Endothelial cell of hepatic sinusoid (primary cell): Measurements from ENCODE around the gene P4HA2.

Source experiments
- in situ Hi-C: cut with HindIII; loops from 2 replicates; pipeline ENCODE4 v1.10.0; 2017; ENCODE audit warnings: low sequenced_read_pairs

P4HA2 gene

DNA sequence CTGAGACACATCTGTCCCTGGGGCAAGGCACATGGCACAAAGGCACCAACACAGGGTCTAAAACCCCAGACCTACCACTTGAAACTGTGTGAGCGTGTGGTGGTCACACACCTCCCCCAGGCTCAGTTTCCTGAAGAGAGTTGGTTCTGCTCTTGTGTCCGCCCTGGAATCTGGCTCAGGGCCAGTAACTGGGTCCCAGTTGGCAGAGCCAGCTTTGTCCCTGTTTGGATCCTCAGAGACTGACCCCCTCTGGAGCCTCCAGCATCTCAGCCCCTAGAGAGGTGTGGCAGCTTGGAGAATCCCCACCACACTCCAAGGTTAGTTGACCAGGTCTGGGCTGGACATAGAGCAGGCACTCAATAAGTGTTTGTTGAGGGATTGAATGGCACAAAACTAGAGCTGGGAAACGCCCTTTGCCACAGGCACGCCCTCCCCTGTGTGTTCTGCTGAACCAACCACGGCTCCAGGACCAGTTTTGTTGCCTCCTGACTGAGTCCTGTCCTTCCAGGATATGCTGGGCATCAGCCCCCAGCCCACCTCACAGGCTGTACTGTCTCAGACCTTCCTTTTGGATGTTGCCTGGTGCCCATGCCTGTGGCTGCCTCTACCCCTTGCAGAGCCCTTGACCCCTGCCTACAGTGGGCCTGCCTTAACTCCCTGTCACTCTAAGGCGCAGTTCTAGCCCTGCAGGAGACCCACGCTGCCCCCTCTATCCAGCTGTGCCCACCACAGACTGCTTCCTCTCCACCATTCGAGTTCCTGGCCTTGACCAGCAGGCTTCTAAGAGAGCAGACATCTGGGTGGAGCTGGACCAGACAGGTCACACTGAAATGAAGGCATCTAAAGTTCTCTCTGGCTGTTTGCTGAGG lies 26.0 kb upstream of the P4HA2 start:
- in situ Hi-C loops = no loop called here

DNA sequence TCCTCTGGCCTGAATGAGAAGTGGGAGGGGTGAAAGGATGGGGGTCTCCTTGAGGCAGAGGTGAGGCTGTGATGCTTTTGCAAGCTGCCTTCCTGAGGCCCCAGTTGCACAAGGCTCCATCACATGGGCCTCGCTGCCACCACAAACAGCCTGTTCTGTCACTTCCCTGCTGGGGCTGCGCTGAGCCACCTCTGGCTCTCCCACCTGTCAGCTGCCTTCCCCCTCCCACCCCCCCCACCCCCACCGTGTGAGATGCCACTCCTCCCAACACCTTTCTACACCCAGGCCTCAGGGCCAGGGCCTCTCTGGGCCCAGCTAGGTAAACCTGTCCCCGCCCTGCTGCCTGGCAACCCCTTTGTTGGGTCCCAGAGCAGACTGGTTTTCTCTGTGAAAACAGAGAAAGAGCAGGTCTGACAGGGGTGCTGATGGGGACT lies 25.4 kb upstream of the P4HA2 start:
- in situ Hi-C loops = no loop called here

DNA sequence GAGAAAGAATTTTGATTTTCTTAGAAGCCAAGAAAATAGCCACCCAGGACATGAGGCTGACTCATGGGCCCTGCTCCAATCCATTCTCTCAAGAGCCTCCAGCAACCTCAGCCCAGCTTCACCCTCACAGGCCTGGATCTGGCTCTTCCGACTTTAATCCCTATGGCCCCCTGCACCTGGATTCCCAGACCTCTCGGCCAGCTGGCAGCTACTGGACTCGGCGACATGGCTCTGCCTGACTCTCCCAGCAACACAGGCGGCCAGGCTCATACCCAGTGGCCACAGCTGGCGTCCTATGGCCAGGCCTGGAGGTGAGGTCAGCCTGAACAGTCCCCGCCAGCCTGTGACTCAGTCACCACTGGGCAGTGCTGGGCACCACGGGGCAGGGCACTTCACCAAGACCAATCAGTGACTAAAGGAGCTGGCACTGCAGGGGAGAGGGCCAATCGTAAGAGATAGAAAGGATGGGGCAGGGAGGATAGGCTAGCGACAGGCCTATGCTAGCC lies 23.6 kb upstream of the P4HA2 start:
- in situ Hi-C loops = no loop called here

DNA sequence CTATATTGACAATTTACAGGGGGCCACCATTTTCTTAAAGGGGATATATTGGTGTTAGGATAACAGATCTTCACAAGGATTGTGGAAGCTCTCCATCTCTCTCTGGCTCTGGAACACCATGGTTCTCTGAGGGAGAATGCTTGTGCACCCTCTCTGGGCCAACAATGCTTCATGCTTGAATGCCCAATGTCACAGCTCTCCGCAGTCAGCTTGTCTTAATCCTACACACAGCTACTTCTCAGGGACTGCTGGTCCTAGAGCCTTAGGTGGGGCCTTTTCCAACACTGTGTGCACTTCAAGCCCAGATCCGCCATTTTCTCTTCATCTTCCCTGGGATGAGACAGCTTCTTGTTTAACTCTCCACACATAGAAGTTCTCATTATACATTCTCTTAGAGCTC lies 22.9 kb upstream of the P4HA2 start:
- in situ Hi-C loops = no loop called here

DNA sequence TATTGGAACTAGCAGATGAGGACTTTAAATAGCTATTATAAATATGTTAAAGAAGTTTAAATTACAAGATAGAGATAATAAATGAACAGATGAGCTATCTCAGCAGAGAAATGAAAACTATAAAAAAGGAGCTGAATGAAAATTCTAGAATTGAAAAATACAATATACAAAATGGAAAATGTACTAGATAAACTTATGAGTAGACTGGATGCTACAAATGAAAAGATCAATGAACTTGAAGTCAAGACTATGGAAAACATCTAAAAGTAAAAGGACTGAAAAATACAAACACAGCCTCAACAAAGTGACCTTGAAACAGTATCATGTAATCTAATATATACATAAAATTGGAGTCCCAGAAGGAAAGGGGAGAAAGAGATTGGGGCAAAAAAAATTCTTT lies 19.2 kb upstream of the P4HA2 start:
- in situ Hi-C loops = no loop called here

DNA sequence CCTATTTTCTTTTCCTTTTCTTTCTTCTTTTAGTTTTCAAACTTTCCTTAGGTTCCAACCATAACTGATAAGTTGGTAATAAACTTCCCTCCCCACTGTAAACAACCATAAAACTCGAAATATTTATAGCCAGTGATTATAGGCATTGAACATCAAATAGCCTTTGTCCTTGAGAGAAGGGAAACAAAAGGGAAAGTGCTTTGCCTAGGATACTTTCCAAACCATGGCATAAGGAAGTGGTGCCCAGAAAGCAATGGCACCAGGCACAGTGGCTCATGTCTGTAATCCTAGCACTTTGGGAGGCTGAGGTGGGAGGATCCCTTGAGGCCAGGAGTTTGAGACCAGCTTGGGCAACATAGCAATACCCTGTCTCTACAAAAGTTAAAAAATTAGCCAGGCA lies 17.9 kb upstream of the P4HA2 start:
- in situ Hi-C loops = no loop called here

DNA sequence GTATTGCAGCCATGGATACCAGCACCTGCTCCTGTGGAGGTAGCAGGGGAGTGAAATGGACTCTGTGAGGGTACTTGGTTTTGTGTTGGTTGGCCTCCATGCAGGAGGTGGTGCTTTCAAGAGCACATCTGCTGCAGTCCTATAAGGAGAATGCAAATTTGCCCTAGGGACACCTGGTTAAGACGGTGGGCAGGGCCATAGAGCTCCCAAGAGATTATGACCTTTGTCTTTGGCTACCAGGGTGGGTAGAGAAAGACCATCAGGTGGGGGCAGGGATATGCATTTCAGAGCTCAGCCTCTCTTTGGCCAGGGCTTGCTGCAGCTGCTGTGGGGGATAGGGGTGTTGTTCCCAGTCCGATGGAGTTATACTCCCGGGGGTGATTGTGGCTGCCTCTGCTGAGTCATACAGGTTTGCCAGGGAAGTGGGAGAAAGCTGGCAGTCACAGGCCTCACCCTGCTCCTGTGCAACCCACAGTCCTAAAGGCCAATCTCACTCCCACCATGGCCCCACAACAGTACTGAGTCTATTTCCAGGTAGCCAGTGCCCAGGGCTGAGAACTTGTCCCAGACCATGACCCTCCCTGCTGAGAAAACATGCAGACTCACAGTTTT lies 15.8 kb upstream of the P4HA2 start:
- in situ Hi-C loops = no loop called here

GRCh38 chr5:132239776-132240175 lies 12.1 kb upstream of the P4HA2 start:
- in situ Hi-C loops = no loop called here

GRCh38 chr5:132238901-132239500 lies 11.3 kb upstream of the P4HA2 start:
- in situ Hi-C loops = no loop called here

DNA sequence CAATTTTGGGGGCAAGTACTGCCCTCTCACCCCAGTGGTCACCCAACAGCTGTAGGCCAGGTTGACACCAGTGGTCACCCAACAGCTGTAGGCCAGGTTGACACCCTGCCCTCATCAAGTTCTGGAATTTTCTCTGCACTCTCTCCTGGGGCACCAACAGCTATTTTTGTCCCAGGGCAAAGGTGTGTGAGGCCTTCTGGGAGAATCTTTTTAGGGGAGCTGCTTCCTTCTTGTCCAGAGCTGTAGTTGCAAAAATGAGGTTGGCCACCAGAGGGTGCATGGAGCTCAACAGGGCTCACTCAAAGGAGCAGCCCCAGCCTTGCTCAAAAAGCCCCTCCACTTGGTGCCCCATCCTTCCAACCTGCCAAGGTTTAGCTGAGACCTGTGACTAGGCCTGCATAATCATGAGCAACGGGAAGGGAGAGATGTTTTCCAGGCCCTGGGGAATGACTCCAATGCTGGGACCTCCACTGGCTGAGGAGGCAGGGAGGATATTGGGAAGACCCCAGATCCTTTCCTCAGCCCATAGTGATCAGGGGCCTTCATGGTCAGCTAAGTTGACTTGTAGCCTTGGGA lies 10.6 kb upstream of the P4HA2 start:
- in situ Hi-C loops = no loop called here

GRCh38 chr5:132237670-132238069 lies 10.0 kb upstream of the P4HA2 start:
- in situ Hi-C loops = no loop called here

DNA sequence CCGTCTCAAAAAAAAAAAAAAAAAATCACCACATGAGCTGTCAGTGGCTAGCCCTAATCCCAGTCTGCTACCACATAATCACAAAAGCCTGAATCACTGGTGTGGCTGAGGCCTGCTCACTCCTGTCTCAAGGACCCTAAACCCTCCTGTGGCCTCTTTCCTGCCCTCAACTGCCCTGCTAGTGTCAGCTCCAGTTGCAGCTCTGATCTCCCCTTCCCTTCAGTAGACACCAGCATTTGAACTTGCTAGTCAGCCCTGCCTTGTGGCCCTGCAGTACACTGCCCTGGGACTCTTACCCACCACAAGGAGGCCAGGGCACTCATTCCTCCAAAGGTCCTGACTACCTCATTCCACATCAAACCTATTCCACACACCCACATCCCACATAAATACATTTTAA lies 9.5 kb upstream of the P4HA2 start:
- in situ Hi-C loops = no loop called here

GRCh38 chr5:132235340-132235739 lies 7.7 kb upstream of the P4HA2 start:
- in situ Hi-C loops = no loop called here

DNA sequence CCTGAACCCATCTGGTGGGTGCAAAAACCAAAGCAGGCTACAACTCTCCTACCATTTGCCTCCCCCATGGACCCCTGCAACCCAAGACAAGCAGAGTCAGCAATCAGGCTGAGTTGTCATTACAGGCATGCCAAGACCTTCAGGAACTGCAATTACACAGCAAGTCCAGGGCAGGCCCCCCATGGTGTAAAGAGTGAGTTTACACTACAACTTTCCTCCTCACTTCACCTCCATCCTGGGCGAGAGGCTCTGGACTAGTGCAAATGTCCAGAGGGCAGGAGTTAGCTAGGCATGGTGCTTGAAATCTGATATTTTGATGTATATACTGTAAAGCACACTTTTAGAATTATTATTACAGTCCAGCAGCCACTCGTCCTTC lies 7.0 kb upstream of the P4HA2 start:
- in situ Hi-C loops = no loop called here

DNA sequence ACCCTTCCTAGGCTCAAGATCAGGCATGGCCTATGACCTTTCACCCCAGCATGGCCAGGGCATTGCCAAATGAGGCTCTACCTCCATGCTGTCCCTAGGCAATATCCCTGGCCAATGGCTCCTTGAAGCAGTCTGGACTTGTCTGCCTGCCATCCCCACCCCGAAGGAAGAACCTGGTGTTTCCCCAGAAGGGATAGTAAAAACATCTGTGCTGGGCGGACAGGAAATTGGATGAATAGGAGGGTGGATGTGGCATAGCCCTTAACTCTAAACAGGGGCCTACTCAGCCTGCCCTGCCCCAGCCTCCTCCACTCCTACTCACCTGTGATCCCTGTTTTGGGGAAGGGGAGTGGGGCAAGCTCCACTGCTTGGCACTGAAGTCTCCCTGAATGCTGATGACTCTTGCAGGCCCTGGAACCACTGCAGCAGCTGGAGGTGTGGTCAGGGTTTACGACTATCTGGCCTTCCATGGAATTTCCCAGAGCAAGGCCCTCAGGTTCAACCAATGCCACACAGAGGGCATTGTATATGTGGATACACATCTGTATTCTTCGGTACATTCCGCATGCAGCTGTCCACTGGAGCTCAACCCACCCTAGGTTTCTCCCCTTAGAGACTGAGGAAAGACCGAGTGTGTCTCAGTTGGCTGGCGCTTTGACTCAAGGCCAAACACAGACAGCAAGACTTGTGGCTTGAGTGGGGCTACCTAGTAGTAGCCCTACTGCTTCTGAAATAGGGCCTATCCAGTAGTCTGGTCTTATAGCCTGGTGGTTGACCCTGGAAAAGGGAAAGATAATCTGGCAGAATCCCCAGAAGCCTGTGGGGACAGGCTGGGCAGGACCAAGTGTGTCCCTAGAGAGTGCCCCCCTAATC lies 6.4 kb upstream of the P4HA2 start:
- in situ Hi-C loops = no loop called here

DNA sequence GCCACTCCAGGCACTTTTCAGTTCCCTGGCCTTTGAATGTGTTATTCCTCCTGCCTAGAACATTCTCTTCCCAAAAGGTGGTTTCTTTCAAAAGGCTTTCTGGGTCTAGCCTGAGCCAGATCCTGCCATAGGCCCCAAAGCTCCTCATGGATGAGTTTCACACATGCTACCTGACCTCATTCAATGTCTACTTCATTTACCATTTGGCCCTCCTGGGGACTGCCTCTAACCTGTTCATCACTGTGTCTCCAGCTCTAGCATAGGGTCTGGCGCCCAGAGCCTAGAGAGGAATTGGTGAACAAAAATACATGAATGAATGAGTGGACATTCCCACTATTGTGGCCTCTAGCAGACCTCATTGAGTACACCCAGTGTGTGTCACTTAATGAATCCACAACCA lies 5.4 kb upstream of the P4HA2 start:
- in situ Hi-C loops = no loop called here

- in situ Hi-C loops = no loop called here
Observed at GRCh38 chr5:132232465-132232864, 4.8 kb upstream of the P4HA2 start.

- in situ Hi-C loops = no loop called here
Observed at GRCh38 chr5:132230871-132231270, 3.2 kb upstream of the P4HA2 start.

- in situ Hi-C loops = loop anchor here (5.0 kb wide), 1 partner anchor 33 kb away; no protein-coding TSS in a partner anchor
Observed at GRCh38 chr5:132229236-132229635, 1.6 kb upstream of the P4HA2 start.

DNA sequence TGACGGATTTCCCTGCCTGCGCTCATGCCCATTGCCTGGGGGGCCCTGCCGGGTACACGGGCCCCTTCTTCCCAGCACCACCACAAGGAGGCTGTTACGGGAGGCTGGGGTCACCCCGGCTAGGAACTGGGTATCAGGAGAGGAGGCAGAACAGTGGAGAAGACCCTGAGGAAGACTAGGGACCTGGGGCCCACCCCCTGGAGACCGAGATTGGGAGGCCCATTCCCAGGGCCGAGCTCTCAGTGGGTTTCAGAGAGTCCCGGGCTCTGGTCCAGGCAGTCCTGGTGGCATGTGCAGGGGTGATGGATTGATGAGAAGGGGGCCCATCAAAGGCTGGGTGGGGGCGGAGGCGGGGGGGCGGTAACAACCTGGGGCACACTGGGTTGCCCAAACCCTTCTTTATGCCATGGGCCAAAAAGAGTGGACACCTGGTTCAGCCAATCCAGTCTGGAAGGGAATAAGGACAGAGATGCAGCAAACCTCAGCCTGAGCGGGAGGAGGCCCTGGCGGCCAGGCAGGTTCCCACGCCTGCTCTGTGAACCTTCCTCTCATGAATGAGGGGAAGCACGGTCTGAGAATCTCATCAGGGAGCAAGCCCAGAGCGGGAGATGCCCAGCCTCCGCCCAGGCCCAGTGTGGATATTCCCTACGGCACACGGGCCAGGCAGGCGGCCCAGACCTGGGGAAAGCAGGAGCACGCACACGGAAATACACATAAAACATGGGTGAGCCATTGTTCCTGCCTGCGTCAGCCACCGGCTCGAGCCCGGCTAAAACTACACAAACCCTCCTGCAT lies 785 bp upstream of the P4HA2 start:
- in situ Hi-C loops = loop anchor here (5.0 kb wide), 1 partner anchor 34 kb away; no protein-coding TSS in a partner anchor
